Gastrocnemius medialis (tissue), 4 donors: ENCODE measurements around the gene THRB.

ENCODE experiments used
- POLR2A ChIP-seq, 2 donors: fragments of 450-650 bp; IDR thresholded peaks; one replicate each; pipeline ENCODE4 v1.6.1; 2017; ENCODE audit warnings: antibody characterized with exemption in 2 of 2, mild to moderate bottlenecking in 2 of 2, moderate library complexity in 2 of 2
- TF ChIP-seq, protein P1 (sequence below), 5 experiments: fragments of 450-650 bp in 3 of 5; fragments of 200-600 bp in 2 of 5; sonication (generic) in 2 of 5; IDR thresholded peaks in 4 of 5; conservative IDR thresholded peaks in 1 of 5; 1 replicate in 4 of 5; 2 replicates in 1 of 5; pipeline ENCODE4 v1.5.1; 2016 to 2019; ENCODE audit warnings: antibody characterized with exemption in 5 of 5, mild to moderate bottlenecking in 3 of 5, moderate library complexity in 3 of 5

DNA sequence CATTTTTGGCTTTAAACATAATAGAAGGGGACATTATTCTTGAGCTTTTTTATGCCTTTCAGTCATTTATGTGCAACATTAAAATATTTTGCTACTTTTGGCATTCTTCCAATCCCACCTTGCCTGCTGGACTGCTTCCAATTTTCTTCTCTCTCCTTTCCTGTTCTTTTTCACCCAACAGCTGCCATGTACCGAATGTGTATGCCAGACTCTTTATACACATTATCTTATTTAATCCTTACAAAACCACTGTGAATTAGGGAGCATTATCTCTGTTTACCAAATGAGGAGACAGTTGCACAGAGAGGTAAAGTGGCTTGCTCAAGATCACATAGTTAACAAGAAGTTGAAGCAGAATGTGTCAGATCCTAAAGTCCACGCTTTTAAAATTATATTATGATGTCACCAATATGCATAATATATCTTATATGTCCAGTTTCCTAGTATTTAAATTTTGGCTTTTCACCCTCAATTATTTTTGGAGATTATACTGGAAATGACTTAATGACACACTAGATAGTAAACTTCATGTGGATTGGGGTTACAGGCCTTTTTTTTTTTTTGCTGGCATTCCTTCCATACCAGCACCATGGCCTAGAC lies 231.5 kb downstream of the THRB start:
- TF ChIP-seq, protein P1, sequence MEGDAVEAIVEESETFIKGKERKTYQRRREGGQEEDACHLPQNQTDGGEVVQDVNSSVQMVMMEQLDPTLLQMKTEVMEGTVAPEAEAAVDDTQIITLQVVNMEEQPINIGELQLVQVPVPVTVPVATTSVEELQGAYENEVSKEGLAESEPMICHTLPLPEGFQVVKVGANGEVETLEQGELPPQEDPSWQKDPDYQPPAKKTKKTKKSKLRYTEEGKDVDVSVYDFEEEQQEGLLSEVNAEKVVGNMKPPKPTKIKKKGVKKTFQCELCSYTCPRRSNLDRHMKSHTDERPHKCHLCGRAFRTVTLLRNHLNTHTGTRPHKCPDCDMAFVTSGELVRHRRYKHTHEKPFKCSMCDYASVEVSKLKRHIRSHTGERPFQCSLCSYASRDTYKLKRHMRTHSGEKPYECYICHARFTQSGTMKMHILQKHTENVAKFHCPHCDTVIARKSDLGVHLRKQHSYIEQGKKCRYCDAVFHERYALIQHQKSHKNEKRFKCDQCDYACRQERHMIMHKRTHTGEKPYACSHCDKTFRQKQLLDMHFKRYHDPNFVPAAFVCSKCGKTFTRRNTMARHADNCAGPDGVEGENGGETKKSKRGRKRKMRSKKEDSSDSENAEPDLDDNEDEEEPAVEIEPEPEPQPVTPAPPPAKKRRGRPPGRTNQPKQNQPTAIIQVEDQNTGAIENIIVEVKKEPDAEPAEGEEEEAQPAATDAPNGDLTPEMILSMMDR (IDR thresholded peaks at IDR 0.05 in 4 of 5, conservative IDR thresholded peaks at IDR 0.05 in 1 of 5) = no peak
- no peak for TF ChIP-seq POLR2A (IDR thresholded peaks at IDR 0.05)
